NCI-H1092 treated with DMSO at 0.1 percent for 48 hours (cell line): ENCODE data around the gene PRSS48.
"Not testable (repeated sequence)": the region's sequence is repeated elsewhere in the genome, so short reads cannot be mapped to it uniquely, and the experiment has no call there.

Experiments used
- DNase-seq: peaks from one replicate; lab custom pipeline; 2025; lab: John Stamatoyannopoulos, UW

The PRSS48 gene

GRCh38 chr4:151276787-151277562 lies at the start of gene PRSS48:
Gene PRSS48 (plus strand): TSS chr4:151277161. CDS start chr4:151277173, 12 bp downstream.
- DNase-seq: peak; percentile 20

DNA sequence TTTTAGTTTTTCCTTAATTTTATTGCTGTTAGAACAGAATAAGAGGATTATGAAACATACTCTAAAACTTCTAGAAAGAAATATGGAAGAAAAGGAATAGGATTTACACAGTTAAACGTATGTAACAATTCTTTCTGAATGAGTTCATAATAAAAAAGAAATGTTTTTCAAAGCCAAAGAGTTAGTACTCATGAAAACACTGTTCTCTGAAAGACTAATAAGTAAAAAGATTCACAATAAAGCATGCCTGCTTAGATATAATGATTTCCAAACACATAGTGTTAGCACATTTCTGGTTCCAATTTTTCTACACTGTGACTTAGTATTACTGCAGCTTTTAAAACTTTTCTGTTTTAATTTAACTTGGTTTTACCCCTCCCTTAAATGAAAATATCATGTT lies 49.8 kb upstream of the PRSS48 start:
- DNase-seq: no peak

DNA sequence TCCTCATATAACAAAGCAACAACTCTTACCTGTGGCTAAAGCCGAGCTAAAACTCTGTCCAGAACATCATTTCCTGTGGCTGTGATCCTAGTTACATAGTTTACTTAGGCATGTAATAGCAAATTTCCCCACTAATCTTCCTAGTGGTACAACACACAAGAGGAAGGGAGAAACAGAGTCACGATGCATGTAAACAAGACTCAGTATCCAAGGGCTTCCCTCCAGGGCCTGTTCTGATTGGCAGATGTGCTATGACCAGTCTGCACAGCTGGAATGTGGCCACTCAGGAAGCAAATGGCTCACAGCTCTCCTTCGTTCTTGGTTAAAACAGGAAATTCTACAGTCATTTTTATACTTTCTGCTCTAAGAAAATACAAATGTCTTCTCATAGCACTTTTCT lies 49.2 kb upstream of the PRSS48 start:
- DNase-seq: no peak

GRCh38 chr4:151228189-151229119 lies 48.5 kb upstream of the PRSS48 start:
- DNase-seq: no peak

- no peak for DNase-seq
Observed at GRCh38 chr4:151231915-151232595, 44.9 kb upstream of the PRSS48 start.

GRCh38 chr4:151233600-151233999 lies 43.4 kb upstream of the PRSS48 start:
- DNase-seq: no peak

- not testable (repeated sequence) for DNase-seq
Observed at GRCh38 chr4:151235373-151235772, 41.6 kb upstream of the PRSS48 start.

DNA sequence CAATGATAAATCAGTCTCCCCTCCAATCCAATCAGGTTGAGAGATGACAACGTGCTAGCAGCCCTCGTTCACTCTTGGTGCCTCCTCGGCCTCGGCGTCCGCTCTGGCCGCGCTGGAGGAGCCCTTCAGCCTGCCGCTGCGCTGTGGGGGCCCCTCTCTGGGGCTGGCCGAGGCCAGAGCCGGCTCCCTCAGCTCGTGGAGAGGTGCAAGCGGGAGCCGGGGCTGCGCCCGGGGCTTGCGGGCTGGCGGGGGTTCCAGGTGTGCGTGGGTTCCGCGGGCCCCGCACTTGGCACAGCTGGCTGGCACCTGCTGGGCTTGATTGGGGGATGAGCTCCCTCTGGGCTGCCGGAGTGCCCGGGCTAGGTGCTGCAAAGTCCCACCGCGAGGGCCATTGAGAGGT lies 40.9 kb upstream of the PRSS48 start:
- no peak for DNase-seq

DNA sequence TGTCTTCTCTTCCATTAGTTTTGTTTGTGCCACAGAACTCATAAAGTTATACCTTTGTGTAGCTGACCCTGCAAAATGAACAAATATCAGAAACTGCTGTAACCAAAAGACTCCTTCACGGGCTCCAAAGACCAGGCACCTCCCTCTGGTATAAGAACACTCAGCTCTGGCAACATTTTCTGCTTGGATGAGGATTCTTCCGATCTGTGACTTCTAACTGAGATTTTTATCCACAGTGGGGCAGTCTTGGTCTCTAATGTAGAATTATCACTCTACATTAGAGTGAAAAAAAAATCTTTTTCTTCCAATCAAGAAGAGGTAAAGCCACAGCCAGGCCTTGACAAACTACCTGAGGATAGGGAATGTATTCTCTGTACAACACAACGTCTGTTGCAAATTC lies 38.5 kb upstream of the PRSS48 start:
- DNase-seq: no peak

GRCh38 chr4:151239608-151240007 lies 37.4 kb upstream of the PRSS48 start:
- DNase-seq: no peak

DNA sequence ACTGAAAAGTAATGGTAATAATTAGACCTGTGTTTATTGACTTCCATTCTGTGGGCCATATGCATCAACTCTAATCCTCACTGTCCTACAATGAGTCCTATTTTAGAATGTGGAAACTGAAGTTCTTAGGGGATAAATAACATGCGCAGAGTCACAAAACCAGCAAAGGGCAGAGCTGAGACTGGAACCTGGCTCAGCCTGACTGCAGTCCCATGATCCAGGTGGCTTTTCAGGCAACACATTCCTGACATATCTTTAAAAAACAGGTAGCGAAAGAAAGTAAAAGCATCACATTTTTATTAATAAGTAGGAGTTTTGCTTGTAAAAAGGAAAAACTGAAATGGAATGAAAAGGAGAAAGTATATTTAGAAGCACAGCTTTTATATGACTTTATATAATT lies 34.7 kb upstream of the PRSS48 start:
- DNase-seq: no peak

DNA sequence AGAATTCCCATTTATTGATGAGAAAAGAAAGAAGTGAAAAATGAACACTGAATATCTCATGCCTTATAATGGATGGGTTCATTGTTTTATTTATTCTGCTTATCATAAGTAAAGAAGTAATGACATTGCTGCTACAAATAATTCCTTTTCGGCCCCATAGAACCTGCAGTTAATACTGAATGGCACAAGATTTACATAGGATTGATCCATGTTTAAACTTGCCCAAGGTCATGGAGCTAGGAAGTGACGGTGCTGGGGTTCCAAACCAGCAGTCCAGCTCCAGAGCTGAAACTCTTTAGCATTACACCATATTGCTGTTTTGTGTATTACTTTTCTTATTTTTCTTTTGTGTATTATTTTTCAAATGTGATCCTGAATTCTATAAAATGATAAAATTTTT lies 30.2 kb upstream of the PRSS48 start:
- DNase-seq: no peak

DNA sequence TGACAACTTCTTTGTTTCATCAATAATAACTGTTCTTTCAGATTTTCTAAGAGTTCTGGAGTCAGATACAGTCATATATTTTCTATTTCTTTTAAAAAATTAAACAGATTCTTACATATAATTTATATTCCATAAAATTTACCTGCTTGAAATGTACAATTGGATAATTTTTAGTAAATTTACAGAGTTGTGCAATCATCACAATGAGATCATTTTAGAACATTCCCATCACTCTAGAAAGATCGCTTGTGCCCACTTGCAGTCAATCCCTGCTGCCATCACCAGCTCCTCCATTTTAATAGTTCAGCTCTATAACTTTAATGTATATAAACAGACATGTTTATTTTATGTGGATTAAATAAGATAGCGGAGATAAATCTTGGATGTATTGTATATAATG lies 29.6 kb upstream of the PRSS48 start:
- no peak for DNase-seq

DNA sequence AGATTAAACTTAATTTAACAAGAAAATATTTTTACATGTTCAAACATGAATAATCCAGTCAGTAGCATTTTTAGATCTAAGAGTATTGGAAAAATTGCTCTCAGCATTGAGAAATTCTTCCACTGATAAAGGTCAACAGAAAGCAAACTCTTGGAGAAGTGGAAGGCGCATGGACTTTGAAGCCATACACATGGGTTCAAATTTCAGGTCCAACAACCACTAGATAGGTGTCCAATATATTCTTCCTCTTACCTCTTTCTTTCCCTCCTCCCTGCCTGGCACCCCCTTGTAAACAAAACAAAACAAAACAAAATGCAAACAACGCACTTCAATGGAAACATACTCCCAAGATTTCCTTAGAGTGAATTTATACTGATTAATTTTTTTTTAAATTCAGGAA lies 28.4 kb upstream of the PRSS48 start:
- DNase-seq: no peak

GRCh38 chr4:151250706-151251105 lies 26.3 kb upstream of the PRSS48 start:
- DNase-seq: no peak

DNA sequence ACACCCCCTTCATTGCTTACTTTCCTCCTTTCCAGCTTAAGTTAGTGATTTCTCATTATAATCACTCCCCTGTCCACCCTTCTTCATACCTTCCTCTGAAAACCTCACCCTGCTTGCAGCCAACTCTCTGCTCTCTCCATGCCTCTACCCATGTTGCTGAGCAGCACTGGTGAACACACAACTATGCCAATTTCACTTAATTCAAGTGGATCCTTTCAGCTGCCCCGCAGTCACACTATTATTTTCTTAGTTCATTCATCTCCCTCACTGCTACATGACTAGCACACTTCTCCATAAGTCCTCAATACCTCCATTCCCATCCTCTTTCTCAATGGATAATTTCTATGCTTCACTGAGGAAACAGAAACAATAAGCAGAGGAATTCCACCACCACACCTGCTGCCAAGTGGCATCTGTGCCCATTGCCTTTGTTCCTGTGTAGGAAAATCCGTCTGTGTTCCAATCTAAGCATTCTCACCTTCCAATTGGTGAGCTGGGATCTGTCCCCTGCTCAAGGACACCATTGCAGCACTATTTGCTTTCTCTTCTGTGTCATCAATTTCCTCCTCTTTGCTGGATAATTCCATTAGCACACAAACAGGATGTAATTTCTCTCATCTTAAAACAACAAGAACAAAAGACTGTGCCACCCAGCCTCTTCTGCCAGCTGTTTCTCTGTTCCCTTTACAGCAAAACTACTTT lies 25.2 kb upstream of the PRSS48 start:
- no peak for DNase-seq

DNA sequence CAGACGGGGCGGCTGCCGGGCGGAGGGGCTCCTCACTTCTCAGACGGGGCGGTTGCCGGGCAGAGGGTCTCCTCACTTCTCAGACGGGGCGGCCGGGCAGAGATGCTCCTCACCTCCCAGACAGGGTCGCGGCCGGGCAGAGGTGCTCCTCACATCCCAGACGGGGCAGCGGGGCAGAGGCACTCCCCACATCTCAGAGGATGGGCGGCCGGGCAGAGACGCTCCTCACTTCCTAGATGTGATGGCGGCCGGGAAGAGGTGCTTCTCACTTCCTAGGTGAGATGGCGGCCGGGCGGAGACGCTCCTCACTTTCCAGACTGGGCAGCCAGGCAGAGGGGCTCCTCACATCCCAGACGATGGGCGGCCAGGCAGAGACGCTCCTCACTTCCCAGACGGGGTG lies 21.7 kb upstream of the PRSS48 start:
- DNase-seq: not testable (repeated sequence)

GRCh38 chr4:151255680-151256079 lies 21.3 kb upstream of the PRSS48 start:
- not testable (repeated sequence) for DNase-seq

DNA sequence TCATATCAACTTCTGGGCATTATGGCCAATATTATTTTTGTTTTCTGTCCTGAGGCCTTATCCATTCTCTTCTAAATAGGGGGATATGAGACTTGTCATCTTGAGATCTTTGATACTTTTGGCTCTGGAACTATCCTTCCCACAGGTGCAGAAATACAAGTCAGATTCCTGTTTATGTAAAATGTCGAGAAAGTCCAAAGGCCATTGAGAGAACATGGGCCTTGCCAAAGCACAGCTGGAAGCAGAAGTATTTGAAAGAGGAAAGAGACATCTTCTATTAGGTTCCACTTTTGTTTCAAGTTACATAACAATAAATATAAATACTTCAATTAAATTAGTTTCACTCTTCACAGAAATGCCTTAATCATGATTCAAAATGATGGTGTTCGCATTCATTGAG lies 20.8 kb upstream of the PRSS48 start:
- DNase-seq: no peak

DNA sequence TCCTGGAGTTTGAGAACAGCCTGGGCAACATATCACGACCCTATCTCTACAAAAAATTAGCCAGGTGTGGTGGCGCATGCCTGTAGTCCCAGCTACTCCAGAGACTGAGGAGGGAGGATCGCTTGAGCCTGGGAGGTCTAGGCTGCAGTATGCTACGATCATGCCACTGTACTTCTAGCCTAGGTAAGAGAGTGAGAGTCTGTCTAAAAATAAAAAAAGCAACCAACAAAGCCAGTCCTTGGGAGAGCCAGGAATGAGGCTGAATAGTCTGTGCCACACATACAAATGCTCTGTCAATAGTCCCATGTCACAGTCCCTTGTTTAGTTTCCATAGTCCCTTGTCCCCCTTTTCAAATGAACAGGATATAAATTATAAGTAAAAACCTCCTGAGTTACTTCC lies 19.3 kb upstream of the PRSS48 start:
- no peak for DNase-seq

DNA sequence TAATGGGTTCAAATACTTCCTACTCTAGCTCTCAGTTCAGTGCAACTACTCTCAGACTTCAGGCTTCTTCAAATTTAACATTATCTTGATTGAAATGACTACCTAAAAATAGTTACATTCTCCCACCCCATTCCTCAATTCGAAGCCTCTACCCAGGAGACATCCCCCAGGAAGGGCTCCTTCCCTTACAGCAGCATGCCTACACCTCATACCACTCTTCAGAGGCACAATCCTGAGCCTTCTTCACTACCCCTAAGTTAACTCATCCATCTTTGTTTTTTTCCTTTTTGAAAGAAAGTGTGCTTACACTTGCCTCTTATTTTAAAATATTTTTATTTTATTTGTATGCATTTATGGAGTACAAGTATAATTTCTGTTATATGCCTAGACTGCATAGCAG lies 17.2 kb upstream of the PRSS48 start:
- no peak for DNase-seq

GRCh38 chr4:151260526-151260925 lies 16.4 kb upstream of the PRSS48 start:
- no peak for DNase-seq
